Panc1 (cell line): ENCODE results near the gene IRF9. TPM values are rescaled to one million over a fixed set of nuclear protein-coding genes. Genes with fewer than 3 reads are reported as not detected.

Experiments
- ATAC-seq: fragments of 200-7000 bp; cut with Tn5 transposase; 2 replicates; pipeline ENCODE4 v1.9.1; 2020; ENCODE audit warnings: mild to moderate bottlenecking, moderate library complexity
- BruUV-seq: library from RNA; stranded (reverse); fragments of 400-500 nt; replicated peaks from 2 replicates; lab custom pipeline; 2021; lab: Mats Ljungman, UMichigan
- CTCF ChIA-PET: fragments of 300-600 bp; sonication (Branson Sonifier 250); formaldehyde crosslinking; loops from one replicate; lab custom pipeline; 2022; ENCODE audit warnings: antibody characterized with exemption; lab: Charles Lee
- POLR2A ChIA-PET: fragments of 300-600 bp; sonication (Branson Sonifier 250); formaldehyde crosslinking; loops from one replicate; lab custom pipeline; 2022; ENCODE audit warnings: antibody characterized with exemption; lab: Charles Lee
- DNase-seq: peaks from one replicate; pipeline ENCODE4 v3.0.0-alpha.2; 2010; ENCODE audit warnings: low read depth, low spot score
- H3K27ac ChIP-seq: 2 replicates; pipeline ENCODE4 v1.5.1; 2011; ENCODE audit warnings: mild to moderate bottlenecking, low read length, inconsistent platforms
- H3K27me3 ChIP-seq: fragments of 200-500 bp; sonication (Bioruptor generic); 2 replicates; pipeline ENCODE4 v1.6.0; 2014; ENCODE audit warnings: low read length, inconsistent platforms; ENCODE audit not compliant: control insufficient read depth, insufficient read depth
- H3K36me3 ChIP-seq: fragments of 200-500 bp; sonication (Bioruptor generic); 2 replicates; pipeline ENCODE4 v1.5.1; 2014; ENCODE audit warnings: inconsistent platforms, mild to moderate bottlenecking, low read length, moderate library complexity; ENCODE audit not compliant: control insufficient read depth, insufficient read depth
- H3K4me1 ChIP-seq: 2 replicates; pipeline ENCODE4 v1.5.1; 2011; ENCODE audit warnings: inconsistent platforms, mild to moderate bottlenecking, low read length, moderate library complexity; ENCODE audit not compliant: control insufficient read depth, insufficient read depth
- H3K4me3 ChIP-seq, 2 experiments: 2 replicates each; pipeline ENCODE4 v1.5.1; 2011 to 2012; ENCODE audit warnings: low read depth in 2 of 2, low read length in 2 of 2, mild to moderate bottlenecking in 2 of 2, inconsistent platforms in 1 of 2, moderate library complexity in 1 of 2
- H3K9me3 ChIP-seq: fragments of 200-500 bp; sonication (Bioruptor generic); 2 replicates; pipeline ENCODE4 v1.5.1; 2014; ENCODE audit warnings: low read depth, mild to moderate bottlenecking, inconsistent platforms, low read length, moderate library complexity; ENCODE audit not compliant: control insufficient read depth, insufficient read depth
- POLR2AphosphoS5 ChIP-seq: IDR thresholded peaks from 2 replicates; pipeline ENCODE4 v1.6.1; 2012; ENCODE audit warnings: mild to moderate bottlenecking, low read depth, low read length, moderate library complexity
- SIN3A ChIP-seq: IDR thresholded peaks from 2 replicates; pipeline ENCODE4 v1.6.1; 2012; ENCODE audit warnings: low read depth, mild to moderate bottlenecking, low read length, moderate library complexity, borderline replicate concordance; ENCODE audit not compliant: insufficient read depth
- TCF7L2 ChIP-seq: IDR thresholded peaks from 2 replicates; pipeline ENCODE4 v1.6.1; 2011; ENCODE audit warnings: mild to moderate bottlenecking, low read depth, low read length, inconsistent platforms
- in situ Hi-C: cut with HindIII; loops from 2 replicates; pipeline ENCODE4 v1.10.0; 2016; ENCODE audit warnings: low sequenced_read_pairs, low pct_unique_long_range_greater_than_20kb
- intact Hi-C: fragments of 100-400 bp; cut with micrococcal nuclease; formaldehyde crosslinking; loops from one replicate; pipeline ENCODE4 v1.10.0; 2022; ENCODE audit not compliant: unreplicated experiment
- total RNA-seq: library from RNA; stranded (reverse); gene quantifications from one replicate; pipeline ENCODE4 v1.2.1, GENCODE V29; 2021; ENCODE audit not compliant: unreplicated experiment
- TF ChIP-seq, protein P1 (sequence below): fragments of 450-650 bp; IDR thresholded peaks from 2 replicates; pipeline ENCODE4 v1.5.1; 2017; ENCODE audit warnings: mild to moderate bottlenecking
- TF ChIP-seq, protein P2 (sequence below), 2 experiments: IDR thresholded peaks; 2 replicates each; pipeline ENCODE4 v1.6.1; 2011 to 2012; ENCODE audit warnings: low read depth in 2 of 2, control low read depth in 1 of 2, low read length in 1 of 2, mild to moderate bottlenecking in 1 of 2, moderate library complexity in 1 of 2; ENCODE audit not compliant: insufficient read depth in 1 of 2

IRF9 gene
- total RNA-seq, 1 experiment from 2014 or later: 24.5 TPM

DNA sequence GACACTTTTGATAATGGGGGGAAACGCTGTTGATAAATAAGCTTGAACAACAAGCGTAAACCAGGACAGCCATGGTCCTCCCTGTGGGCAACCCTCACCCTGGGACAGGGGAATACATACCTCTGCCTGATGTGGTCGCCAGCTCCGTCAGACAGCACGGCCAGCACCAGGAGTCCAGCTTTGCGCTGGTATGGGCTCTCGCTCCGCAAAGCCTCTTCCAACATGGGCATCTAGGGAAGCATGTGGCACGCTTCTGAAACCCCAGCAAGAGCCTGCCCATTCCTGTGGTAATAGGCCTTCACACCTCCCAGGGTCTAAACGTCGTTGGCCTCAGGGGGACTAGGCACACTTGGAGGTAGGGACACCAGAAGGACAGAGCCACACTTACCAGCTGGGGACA lies 24.7 kb downstream of the IRF9 start:
- CTCF ChIA-PET: no interaction called here
- H3K4me3 ChIP-seq: no peak overlapping the region
- 0 out of 2 replicates have a peak, but pooled peaks cover 2% of the 10 kb centered on the region for H3K36me3 ChIP-seq
- intact Hi-C loops: no loop called here
- DNase-seq (no peak), ATAC-seq (no peak)
- H3K27me3 ChIP-seq: no peaks in the 10 kb centered on the region
- H3K4me1 ChIP-seq: 0 out of 2 replicates have a peak, but pooled peaks cover 10% of the 10 kb centered on the region
- no peaks in the 10 kb centered on the region for H3K9me3 ChIP-seq
- no peak overlapping the region for H3K27ac ChIP-seq
- in situ Hi-C loops: no loop called here
- BruUV-seq: no TSS peak
- TF ChIP-seq, protein P1, sequence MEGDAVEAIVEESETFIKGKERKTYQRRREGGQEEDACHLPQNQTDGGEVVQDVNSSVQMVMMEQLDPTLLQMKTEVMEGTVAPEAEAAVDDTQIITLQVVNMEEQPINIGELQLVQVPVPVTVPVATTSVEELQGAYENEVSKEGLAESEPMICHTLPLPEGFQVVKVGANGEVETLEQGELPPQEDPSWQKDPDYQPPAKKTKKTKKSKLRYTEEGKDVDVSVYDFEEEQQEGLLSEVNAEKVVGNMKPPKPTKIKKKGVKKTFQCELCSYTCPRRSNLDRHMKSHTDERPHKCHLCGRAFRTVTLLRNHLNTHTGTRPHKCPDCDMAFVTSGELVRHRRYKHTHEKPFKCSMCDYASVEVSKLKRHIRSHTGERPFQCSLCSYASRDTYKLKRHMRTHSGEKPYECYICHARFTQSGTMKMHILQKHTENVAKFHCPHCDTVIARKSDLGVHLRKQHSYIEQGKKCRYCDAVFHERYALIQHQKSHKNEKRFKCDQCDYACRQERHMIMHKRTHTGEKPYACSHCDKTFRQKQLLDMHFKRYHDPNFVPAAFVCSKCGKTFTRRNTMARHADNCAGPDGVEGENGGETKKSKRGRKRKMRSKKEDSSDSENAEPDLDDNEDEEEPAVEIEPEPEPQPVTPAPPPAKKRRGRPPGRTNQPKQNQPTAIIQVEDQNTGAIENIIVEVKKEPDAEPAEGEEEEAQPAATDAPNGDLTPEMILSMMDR: no peak
- TF ChIP-seq, protein P2, sequence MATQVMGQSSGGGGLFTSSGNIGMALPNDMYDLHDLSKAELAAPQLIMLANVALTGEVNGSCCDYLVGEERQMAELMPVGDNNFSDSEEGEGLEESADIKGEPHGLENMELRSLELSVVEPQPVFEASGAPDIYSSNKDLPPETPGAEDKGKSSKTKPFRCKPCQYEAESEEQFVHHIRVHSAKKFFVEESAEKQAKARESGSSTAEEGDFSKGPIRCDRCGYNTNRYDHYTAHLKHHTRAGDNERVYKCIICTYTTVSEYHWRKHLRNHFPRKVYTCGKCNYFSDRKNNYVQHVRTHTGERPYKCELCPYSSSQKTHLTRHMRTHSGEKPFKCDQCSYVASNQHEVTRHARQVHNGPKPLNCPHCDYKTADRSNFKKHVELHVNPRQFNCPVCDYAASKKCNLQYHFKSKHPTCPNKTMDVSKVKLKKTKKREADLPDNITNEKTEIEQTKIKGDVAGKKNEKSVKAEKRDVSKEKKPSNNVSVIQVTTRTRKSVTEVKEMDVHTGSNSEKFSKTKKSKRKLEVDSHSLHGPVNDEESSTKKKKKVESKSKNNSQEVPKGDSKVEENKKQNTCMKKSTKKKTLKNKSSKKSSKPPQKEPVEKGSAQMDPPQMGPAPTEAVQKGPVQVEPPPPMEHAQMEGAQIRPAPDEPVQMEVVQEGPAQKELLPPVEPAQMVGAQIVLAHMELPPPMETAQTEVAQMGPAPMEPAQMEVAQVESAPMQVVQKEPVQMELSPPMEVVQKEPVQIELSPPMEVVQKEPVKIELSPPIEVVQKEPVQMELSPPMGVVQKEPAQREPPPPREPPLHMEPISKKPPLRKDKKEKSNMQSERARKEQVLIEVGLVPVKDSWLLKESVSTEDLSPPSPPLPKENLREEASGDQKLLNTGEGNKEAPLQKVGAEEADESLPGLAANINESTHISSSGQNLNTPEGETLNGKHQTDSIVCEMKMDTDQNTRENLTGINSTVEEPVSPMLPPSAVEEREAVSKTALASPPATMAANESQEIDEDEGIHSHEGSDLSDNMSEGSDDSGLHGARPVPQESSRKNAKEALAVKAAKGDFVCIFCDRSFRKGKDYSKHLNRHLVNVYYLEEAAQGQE (IDR thresholded peaks at IDR 0.05; ENCODE audit: insufficient read depth in 1 of 2, low read depth in 2 of 2, low read length in 1 of 2): no peak
- TF ChIP-seq POLR2AphosphoS5: no peak
- no peak for TF ChIP-seq TCF7L2
- TF ChIP-seq SIN3A: no peak
- POLR2A ChIA-PET: no interaction called here

DNA sequence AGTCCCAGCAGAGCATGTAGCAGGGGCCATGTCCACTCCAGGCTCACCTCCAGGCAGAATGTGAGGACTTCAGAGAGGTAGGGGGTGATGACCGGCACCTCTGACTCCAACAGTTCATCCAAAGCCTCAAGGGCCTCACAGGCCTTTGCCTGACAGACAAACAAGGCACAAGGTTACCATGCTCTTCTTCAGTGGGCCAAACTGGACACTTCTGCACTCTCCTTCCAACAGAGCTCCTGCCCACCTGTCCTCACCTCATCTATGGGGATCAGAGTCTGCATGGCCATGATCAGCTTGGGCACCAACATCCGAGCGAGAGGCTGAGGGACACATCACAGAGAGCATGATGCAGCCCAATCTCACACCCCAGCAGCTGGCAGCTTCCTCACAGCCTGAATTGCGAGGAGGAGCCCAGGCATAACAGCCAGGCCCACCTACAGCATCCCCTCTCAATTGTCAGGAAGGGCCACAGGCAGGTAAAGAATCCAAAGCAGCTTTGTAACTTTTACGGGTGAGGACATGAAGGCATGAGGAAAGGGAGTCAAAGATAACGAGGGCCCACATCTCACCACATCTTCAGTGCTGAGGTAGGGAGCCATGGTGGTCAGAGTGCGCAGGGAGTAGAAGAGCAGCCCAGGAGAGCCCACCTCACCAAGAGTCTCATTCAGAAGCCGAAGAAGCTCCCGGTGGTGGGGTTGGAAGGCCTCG lies 25.9 kb downstream of the IRF9 start:
- peak overlapping the region; percentile 83 for H3K27ac ChIP-seq
- ATAC-seq (no peak), DNase-seq (no peak)
- H3K4me1 ChIP-seq: 0 out of 2 replicates have a peak, but pooled peaks cover 10% of the 10 kb centered on the region
- POLR2A ChIA-PET: interaction anchor here (0.6 kb wide), 1 partner anchor 133 kb away, joined by 3 read pairs; no protein-coding TSS in a partner anchor
- intact Hi-C loops: no loop called here
- CTCF ChIA-PET: no interaction called here
- H3K36me3 ChIP-seq: 0 out of 2 replicates have a peak, but pooled peaks cover 2% of the 10 kb centered on the region
- no peaks in the 10 kb centered on the region for H3K9me3 ChIP-seq
- in situ Hi-C loops: no loop called here
- TF ChIP-seq SIN3A (no peak), POLR2AphosphoS5 (no peak), TCF7L2 (no peak)
- TF ChIP-seq, protein P1: no peak
- TF ChIP-seq, protein P2 (IDR thresholded peaks at IDR 0.05; ENCODE audit: insufficient read depth in 1 of 2, low read depth in 2 of 2, low read length in 1 of 2): no peak
- no peaks in the 10 kb centered on the region for H3K27me3 ChIP-seq
- no TSS peak for BruUV-seq
- H3K4me3 ChIP-seq: peak overlapping the region; percentile 81 to 82
